H54 (cell line): Measurements from ENCODE around the gene SKIDA1.

Source experiments
- DNase-seq: peaks from one replicate; pipeline ENCODE4 v3.0.0; 2011; ENCODE audit warnings: low spot score, mixed read lengths; ENCODE audit not compliant: insufficient read length
- FAIRE-seq: peaks from 3 replicates; lab custom pipeline; 2011; peaks lifted over from hg19 to GRCh38; lab: Jason Lieb, UNC
- POLR2A ChIP-seq: IDR thresholded peaks from 2 replicates; pipeline ENCODE4 v1.6.1; 2011; ENCODE audit warnings: low read depth, mild to moderate bottlenecking, low read length

SKIDA1 gene

GRCh38 chr10:21507150-21507549, 18.3 kb downstream of the SKIDA1 start:
- TF ChIP-seq POLR2A = no peak
- FAIRE-seq (no peak), DNase-seq (no peak)

- DNase-seq = no peak
- TF ChIP-seq POLR2A = no peak
- no peak for FAIRE-seq
Observed at GRCh38 chr10:21506351-21506750, 19.1 kb downstream of the SKIDA1 start.

- TF ChIP-seq POLR2A = no peak
- DNase-seq (no peak), FAIRE-seq (no peak)
Observed at GRCh38 chr10:21505711-21506278, 19.7 kb downstream of the SKIDA1 start.

- DNase-seq (no peak), FAIRE-seq (no peak)
- no peak for TF ChIP-seq POLR2A
Observed at GRCh38 chr10:21503542-21503941, 21.9 kb downstream of the SKIDA1 start.

- FAIRE-seq (no peak), DNase-seq (no peak)
- TF ChIP-seq POLR2A = no peak
Observed at GRCh38 chr10:21502348-21502740, 23.1 kb downstream of the SKIDA1 start.

- FAIRE-seq (no peak), DNase-seq (no peak)
- TF ChIP-seq POLR2A = no peak
Observed at GRCh38 chr10:21501731-21502347, 23.6 kb downstream of the SKIDA1 start.

GRCh38 chr10:21501091-21501490, 24.4 kb downstream of the SKIDA1 start:
- no peak for TF ChIP-seq POLR2A
- DNase-seq (no peak), FAIRE-seq (no peak)

GRCh38 chr10:21500578-21500910, 24.9 kb downstream of the SKIDA1 start:
- FAIRE-seq (no peak), DNase-seq (no peak)
- no peak for TF ChIP-seq POLR2A

- no peak for TF ChIP-seq POLR2A
- DNase-seq (no peak), FAIRE-seq (no peak)
Observed at GRCh38 chr10:21499701-21500577, 25.5 kb downstream of the SKIDA1 start.

- DNase-seq (no peak), FAIRE-seq (no peak)
- no peak for TF ChIP-seq POLR2A
Observed at GRCh38 chr10:21498986-21499385, 26.5 kb downstream of the SKIDA1 start.

GRCh38 chr10:21498377-21498776, 27.1 kb downstream of the SKIDA1 start:
- FAIRE-seq (no peak), DNase-seq (no peak)
- TF ChIP-seq POLR2A = no peak

GRCh38 chr10:21497177-21497807, 28.2 kb downstream of the SKIDA1 start:
- DNase-seq (peak; percentile 97), FAIRE-seq (no peak)
- peak; percentile 50; the same call in 1 of the 2 replicates for TF ChIP-seq POLR2A

GRCh38 chr10:21496343-21497176, 28.9 kb downstream of the SKIDA1 start:
- no peak for DNase-seq
- FAIRE-seq = no peak
- TF ChIP-seq POLR2A = peak; percentile 12; the same call in 1 of the 2 replicates

- FAIRE-seq (peak; percentile 87), DNase-seq (peak; percentile 92)
Observed at GRCh38 chr10:21495752-21496342, 29.6 kb downstream of the SKIDA1 start.

More at GRCh38 chr10:21495752-21496342, 29.6 kb downstream of the SKIDA1 start:
- peak; percentile 51 for TF ChIP-seq POLR2A
